CD4-positive, alpha-beta T cell treated with Interferon alpha-2 for 1 hour (primary cell): ENCODE measurements around the gene PNMA8C.
"Not testable (repeated sequence)": the region's sequence is repeated elsewhere in the genome, so short reads cannot be mapped to it uniquely, and the experiment has no call there.

ENCODE experiments used
- DNase-seq, 2 donors: peaks; one replicate each; pipeline ENCODE4 v3.0.0-alpha.2; 2020 to 2022

The PNMA8C gene

DNA sequence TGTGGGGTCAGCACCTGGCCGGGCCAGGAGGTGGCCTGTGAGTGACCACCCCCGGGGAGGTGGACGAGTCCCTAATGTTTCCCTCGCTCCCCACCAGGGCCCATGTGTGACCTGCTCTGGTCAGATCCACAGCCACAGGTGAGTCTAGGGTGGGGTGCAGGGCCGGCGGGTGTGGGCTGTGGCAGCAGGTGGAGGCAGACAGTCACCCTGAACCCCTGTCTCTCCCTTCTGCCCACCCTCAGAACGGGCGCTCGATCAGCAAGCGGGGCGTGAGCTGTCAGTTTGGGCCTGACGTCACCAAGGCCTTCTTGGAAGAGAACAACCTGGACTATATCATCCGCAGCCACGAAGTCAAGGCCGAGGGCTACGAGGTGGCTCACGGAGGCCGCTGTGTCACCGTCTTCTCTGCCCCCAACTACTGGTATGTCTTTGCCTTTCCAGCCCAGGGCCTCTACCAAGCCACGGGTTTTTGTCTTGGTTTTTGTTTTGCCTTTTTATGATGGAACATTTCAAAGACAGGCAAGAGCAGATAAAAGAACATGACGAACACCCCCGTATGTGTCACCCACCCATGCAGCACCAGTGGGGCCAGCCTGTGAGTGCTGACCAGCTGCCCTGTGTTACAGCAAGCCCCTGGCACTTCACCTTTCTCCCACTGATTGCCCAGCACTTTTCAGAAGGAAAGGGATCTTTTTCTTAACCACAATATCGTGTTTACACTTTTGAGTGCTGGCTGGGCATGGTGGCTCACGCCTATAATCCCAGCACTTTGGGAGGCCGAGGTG, 40.2 kb downstream of the PNMA8C start:
- DNase-seq: no peak

DNA sequence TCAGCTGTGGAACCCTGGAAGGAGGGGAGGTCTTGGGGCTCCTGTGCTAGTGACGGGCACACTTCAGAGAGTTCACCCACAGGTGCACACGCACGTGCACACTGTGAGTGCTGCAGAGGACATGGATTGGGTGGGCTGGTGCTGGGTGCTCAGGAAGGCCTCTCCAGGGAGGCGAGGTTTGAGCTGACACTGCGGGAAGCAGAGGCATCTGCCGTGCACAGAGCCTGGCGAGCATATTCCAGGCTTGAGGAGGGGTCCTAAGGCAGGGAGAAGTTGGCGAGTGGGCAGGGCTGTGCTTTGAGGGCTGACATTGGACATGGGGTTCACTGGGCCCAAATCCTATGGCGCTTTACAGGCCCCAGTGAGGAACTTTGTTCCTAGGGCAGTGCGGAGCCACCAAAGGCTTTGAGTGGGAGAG, 41.0 kb downstream of the PNMA8C start:
- no peak for DNase-seq

DNA sequence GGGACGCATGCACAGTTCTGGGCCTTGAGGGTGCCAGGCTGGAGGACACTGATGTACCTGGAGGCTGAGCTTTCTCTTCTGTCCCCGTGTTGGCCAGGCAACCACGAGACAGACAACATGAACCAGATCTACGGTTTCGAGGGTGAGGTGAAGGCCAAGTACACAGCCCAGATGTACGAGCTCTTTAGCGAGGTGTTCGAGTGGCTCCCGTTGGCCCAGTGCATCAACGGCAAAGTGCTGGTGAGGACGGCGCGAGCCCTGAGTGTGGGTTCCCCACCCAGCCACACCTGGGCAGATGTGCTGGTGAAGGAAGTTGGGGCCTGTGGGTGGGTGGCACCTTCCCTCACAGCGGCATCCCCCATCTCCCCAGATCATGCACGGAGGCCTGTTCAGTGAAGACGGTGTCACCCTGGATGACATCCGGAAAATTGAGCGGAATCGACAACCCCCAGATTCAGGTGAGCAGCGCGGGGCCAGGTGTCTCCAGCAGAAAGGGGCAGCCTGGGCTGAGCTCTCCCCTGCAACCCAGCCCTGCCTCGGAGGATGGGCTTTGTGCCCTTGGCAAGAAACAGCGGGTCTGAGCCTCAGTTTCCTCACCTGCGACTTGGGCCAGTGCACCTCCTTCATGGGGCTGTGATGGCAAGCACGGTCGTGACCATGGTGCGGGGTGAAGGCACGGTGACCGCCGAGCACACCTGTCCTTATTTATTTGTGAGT, 41.6 kb downstream of the PNMA8C start:
- no peak for DNase-seq

GRCh38 chr19:46386151-46386550, 42.6 kb downstream of the PNMA8C start:
- DNase-seq: no peak

- DNase-seq: no peak
Measured at GRCh38 chr19:46385636-46386035, 43.1 kb downstream of the PNMA8C start.

DNA sequence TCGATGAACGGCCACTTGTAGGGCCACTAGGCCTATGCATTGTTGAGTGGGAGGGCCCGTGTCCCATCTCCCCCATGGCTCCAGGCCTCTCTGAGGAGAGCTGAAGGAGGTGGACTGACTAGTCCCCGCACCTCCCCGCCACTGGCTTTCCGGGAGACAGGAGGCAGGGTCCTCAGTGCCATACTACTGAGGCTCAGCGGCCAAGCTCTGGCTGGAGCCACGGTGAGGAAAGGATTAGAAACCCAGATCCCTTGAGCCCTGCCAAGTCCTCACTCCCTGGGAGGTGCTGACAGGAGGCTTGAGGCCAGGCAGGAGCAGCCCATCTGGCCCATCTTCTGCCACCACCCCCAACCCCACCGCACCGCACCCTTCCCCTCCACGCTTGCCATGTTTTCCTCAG, 44.3 kb downstream of the PNMA8C start:
- DNase-seq: no peak

DNA sequence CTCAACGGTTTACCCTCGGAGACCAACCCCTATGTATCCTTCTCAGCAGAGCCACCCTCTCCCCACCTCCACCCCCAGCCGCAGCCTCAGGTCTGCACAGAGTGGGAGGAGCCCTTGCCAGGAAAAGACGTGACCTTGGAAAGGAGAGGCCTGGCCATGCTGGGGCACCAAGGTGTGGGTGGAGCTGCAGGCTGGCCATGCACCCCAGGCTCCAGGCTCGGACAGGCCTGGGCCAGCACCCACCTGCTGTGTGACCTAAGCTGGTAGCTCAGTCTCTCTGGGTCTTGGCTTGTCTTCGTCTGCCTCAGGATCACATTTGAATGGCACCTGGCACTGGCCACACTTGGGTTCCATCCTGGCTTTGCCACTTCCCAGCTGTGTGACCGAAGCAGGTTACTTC, 44.9 kb downstream of the PNMA8C start:
- DNase-seq: no peak

DNA sequence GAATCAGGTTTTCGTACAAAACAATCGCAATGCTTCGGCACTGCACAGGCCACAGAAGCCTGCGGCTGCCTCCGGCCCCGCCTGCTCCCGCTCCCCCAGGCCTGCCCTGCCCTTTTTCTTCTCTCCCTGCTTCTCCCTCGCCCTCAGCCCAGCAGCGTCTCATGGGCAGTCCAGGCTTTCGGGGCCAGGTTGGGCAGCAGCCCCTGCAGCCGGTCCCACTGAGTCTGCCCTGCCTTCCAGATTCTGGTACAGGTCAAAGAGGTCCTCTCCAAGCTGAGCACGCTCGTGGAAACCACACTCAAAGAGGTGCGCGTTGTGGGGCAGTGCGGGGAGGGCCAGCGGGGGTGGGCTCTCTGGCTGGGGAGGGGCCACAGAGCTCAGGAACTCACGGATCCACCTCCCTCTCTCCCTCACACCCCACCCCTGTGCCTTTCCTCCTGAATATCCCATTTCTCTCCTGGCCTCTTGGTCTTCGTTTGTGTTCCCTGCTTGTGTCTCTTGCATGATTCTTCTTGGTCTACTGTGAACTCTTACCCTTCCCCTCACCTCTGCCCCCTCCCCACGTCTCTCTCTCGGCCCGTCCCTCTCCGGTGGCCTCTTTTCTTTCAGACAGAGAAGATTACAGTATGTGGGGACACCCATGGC, 45.4 kb downstream of the PNMA8C start:
- no peak for DNase-seq

- DNase-seq: no peak
Measured at GRCh38 chr19:46381756-46382345, 46.9 kb downstream of the PNMA8C start.

DNA sequence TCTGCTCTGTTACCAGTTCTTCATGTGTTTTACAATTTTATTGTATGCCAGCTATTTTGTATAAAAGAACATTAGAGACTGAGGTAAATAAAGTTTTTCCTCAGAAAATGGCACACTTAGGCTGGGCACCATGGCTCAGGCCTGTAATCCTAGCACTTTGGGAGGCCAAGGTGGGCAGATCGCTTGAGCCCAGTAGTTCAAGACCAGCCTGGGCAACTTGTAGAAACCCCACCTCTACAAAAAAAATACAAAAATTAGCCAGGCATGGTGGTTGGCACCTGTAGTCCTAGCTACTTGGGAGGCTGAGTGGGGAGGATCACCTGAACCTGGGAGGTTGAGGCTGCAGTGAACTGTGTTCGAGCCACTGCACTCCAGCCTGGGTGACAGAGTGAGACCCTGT, 47.4 kb downstream of the PNMA8C start:
- no peak for DNase-seq

DNA sequence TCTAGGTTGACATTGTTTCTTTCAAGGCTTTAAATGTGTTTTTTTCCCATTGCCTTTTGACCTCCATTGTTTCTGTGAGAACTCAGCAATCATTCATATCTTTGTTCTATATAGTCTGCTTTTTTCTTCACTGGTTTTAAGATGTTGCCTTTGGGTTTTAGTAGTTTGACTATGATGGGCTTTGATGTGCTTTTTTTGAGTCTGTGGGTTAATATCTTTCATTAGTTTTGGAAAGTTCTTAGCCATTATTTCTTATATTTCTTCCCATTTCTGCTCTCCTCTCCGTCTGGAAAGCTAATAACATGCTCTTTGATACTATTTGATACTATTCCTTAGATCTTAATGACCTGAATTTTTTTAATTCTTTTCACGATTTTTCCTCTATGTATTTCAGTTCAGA, 48.0 kb downstream of the PNMA8C start:
- no peak for DNase-seq

DNA sequence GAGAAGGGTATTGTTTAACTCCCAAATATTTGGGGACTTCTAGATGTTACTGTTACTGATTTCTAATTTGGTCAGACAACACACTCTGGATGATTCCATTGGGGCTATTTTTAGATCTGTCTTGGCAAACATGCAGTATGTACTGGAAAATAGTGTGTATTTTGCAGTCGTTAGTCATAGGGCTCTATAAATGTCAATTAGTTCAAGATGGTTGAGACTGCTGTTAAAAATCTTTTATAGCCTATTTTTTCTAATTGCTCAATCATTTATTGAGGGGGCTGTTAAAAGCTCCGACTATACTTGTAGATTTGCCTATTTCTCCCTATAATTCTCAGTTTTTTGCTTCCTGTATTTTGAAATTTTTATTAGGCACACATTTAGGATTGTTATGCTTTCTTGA, 50.5 kb downstream of the PNMA8C start:
- DNase-seq: no peak

GRCh38 chr19:46376241-46377153, 52.2 kb downstream of the PNMA8C start:
- no peak for DNase-seq

DNA sequence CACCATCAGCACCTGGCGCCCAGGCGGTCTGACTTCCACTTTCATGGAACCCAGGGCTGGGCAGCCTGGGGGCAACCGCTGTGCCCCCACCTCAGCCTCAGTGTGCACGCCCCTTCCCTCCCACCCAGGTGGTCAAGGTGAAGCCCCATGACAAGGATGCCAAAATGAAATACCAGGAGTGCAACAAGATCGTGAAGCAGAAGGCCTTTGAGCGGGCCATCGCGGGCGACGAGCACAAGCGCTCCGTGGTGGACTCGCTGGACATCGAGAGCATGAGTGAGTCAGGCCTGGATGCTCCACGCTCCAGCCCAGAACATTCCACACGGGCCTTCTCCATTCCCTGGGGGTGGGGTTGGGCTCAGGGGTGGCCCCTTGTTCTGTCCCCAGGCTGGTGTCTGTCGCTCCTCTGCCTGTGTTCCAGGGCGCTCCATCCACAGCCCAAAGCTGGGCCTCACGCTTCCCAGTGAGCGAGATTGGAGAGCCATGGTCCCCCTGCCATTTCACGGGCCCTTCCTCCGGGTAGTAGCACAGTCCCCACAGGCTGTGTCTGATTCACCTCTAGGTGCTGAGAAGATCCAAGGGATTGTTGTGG, 53.2 kb downstream of the PNMA8C start:
- DNase-seq: not testable (repeated sequence)
